ENCODE data around the gene FOXK2. TPM values are rescaled to one million over a fixed set of nuclear protein-coding genes. Genes with fewer than 3 reads are reported as not detected.

Gene FOXK2
- total and polyA plus RNA-seq, 8 donors: 17.7 to 27.9 (median 19.8) TPM

DNA sequence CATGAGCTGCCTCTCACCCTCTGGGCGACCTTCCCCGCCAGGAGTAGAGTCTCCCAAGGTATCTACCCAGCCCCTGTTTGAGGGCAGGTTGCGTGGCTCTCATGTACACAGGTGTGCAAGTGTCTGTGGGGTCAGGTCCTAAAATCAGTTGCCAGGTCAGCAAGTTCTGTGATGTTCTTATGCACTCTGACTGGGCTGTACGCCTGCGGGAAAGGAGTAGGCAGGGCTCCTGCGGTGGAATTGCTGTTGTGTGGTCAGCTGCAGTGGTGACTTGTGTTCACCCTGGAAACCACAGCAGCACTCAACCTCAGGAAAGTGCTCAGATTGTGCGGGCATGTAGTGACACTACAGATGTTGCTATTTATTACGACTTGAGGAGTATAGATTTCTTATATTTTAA, 41.6 kb upstream of the FOXK2 start:
- Histone ChIP-seq H3K27me3 (no peaks in the 10 kb centered on the region), H3K36me3 (peaks cover 7 to 52% (median 8%) of the 10 kb centered on the region in 3 donors), H3K27ac (no peak overlapping the region), H3K4me1 (no peaks in the 10 kb centered on the region), H3K4me3 (no peak overlapping the region), H3K9me3 (no peaks in the 10 kb centered on the region)
- FAIRE-seq (no peak), ATAC-seq (no peak), DNase-seq (no peak)
- intact Hi-C loops (cut with DNase I): no loop called here
- TF ChIP-seq CTCF (IDR thresholded peaks at IDR 0.05): no peak
- WGBS, 2 donors: 92 to 93% methylated on average over 8 of the region's 8 CpGs

- no peak overlapping the region for H3K27ac ChIP-seq
- H3K4me1 ChIP-seq: no peaks in the 10 kb centered on the region
- intact Hi-C loops (cut with DNase I): no loop called here
- no peaks in the 10 kb centered on the region for H3K9me3 ChIP-seq
- no peak overlapping the region for H3K4me3 ChIP-seq
- TF ChIP-seq CTCF (IDR thresholded peaks at IDR 0.05): no peak
- H3K36me3 ChIP-seq: peaks cover 9 to 52% (median 14%) of the 10 kb centered on the region in 3 donors
- DNase-seq: no peak
- ATAC-seq: peak in 1 of 4 donors; percentile 17
- 88% methylated on average over 5 of the region's 5 CpGs for WGBS, 2 donors
- H3K27me3 ChIP-seq: no peaks in the 10 kb centered on the region
- FAIRE-seq: no peak
These were observed 39.9 kb upstream of the FOXK2 start for GRCh38 chr17:82479602-82480001.

DNA sequence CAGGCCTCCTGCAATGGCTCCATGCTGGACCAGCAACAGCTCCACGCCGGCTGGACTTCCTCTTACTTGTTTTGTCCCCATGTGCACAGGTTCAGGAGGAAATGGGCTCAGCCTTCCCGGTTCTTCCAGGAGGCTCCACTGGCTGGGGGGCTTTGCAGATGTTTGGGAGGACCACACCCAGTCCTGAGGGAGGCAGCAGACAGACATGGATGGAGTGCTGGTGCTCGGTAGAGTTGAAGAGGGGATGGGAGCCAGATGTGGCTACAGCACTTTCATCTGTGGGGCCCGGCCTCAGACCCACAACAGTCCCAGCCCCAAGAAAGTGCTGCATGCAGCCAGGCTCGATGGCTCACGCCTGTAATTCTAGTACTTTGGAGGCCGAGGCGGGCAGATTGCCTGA, 39.2 kb upstream of the FOXK2 start:
- Histone ChIP-seq H3K9me3 (no peaks in the 10 kb centered on the region), H3K4me3 (no peak overlapping the region), H3K27ac (no peak overlapping the region), H3K4me1 (no peaks in the 10 kb centered on the region), H3K36me3 (peaks cover 14 to 57% (median 19%) of the 10 kb centered on the region in 3 donors), H3K27me3 (no peaks in the 10 kb centered on the region)
- FAIRE-seq (no peak), ATAC-seq (no peak), DNase-seq (no peak)
- 93% methylated on average over 9 of the region's 9 CpGs for WGBS, 2 donors
- intact Hi-C loops (cut with DNase I): no loop called here
- no peak for TF ChIP-seq CTCF (IDR thresholded peaks at IDR 0.05)

DNA sequence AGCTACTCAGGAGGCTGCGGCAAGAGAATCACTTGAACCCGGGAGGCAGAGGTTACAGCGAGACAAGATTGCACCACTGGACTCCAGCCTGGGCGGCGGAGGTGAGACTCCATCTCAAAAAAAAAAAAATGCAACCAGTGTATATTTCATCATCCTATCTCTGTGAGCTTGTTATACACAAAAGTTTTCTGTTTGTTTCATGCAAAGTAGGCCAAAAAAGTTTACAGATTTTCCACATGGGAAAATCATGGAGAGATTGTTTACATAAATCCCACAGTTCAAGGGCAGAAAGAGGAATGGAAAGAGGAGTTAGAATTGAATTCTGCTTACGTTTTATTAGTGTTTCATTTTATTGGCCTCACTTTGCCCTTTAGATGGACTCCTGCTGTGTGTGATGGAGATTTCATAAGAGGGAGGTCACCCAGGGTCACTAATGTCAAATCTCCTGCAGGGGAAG, 36.3 kb upstream of the FOXK2 start:
- TF ChIP-seq CTCF (IDR thresholded peaks at IDR 0.05): no peak
- 89 to 94% methylated on average over 6 of the region's 6 CpGs for WGBS, 2 donors
- FAIRE-seq (no peak), DNase-seq (no peak), ATAC-seq (no peak)
- no peaks in the 10 kb centered on the region for H3K9me3 ChIP-seq
- H3K36me3 ChIP-seq: peaks cover 14 to 73% (median 28%) of the 10 kb centered on the region in 3 donors
- no peaks in the 10 kb centered on the region for H3K4me1 ChIP-seq
- H3K27ac ChIP-seq: no peak overlapping the region
- no peak overlapping the region for H3K4me3 ChIP-seq
- no peaks in the 10 kb centered on the region for H3K27me3 ChIP-seq
- intact Hi-C loops (cut with DNase I): no loop called here

DNA sequence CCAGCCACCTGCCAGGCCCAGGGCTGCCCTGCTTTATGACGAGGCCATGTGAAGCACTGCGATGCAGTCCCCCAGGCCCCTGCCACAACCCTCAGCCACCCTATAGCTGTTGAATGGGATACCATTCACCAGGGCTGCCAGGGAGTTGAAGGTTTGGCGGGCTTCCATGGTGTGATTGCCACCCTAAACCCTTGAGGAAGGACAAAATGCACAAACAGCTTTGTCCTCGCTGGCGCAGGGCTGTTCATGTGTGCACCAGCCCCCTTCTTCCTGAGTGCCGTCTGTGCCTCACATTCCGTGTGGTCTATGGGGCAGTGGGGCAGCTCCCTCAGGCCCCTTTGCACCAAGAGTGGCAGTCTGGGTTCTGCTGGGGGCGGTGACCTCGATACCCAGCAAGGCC, 35.7 kb upstream of the FOXK2 start:
- Histone ChIP-seq H3K4me3 (no peak overlapping the region), H3K27me3 (no peaks in the 10 kb centered on the region), H3K4me1 (no peaks in the 10 kb centered on the region), H3K27ac (no peak overlapping the region), H3K9me3 (no peaks in the 10 kb centered on the region), H3K36me3 (peaks cover 14 to 70% (median 28%) of the 10 kb centered on the region in 3 donors)
- WGBS, 2 donors: 90 to 93% methylated on average over 9 of the region's 9 CpGs
- intact Hi-C loops (cut with DNase I): no loop called here
- no peak for FAIRE-seq
- no peak for ATAC-seq
- no peak for DNase-seq
- TF ChIP-seq CTCF (IDR thresholded peaks at IDR 0.05): no peak
